Peyer's patch (tissue), 4 donors: ENCODE measurements around the gene LUC7L.

Experiments
- POLR2A ChIP-seq, 2 donors: fragments of 450-650 bp; IDR thresholded peaks; one replicate each; pipeline ENCODE4 v1.5.1; 2017; ENCODE audit warnings: antibody characterized with exemption in 2 of 2, mild to moderate bottlenecking in 2 of 2, moderate library complexity in 2 of 2
- TF ChIP-seq, protein P1 (sequence below), 6 experiments: fragments of 450-650 bp in 4 of 6; fragments of 200-600 bp in 2 of 6; sonication (generic) in 1 of 6; IDR thresholded peaks; one replicate each; pipeline ENCODE4 v1.5.1; 2017 to 2019; ENCODE audit warnings: antibody characterized with exemption in 6 of 6, mild to moderate bottlenecking in 3 of 6, moderate library complexity in 1 of 6

DNA sequence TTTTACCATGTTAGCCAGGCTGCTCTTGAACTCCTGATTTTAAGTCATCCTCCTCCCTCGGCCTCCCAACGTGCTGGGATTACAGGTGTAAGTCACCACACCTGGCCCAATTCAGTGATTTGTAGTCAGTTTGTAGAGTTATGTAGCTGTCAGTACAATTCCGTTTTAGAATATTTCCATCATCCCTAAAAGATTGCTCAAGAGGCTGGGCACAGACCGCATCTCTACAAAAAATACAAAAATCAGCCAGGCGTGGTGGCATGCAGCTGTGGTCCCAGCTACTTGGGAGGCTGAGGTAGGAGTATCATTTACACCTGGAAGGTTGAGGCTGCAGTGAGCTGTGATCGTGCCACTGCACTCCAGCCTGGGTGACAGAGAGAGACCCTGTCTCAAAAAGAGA lies 25.9 kb upstream of the LUC7L start:
- TF ChIP-seq POLR2A (IDR thresholded peaks at IDR 0.05), result no peak
- TF ChIP-seq, protein P1, sequence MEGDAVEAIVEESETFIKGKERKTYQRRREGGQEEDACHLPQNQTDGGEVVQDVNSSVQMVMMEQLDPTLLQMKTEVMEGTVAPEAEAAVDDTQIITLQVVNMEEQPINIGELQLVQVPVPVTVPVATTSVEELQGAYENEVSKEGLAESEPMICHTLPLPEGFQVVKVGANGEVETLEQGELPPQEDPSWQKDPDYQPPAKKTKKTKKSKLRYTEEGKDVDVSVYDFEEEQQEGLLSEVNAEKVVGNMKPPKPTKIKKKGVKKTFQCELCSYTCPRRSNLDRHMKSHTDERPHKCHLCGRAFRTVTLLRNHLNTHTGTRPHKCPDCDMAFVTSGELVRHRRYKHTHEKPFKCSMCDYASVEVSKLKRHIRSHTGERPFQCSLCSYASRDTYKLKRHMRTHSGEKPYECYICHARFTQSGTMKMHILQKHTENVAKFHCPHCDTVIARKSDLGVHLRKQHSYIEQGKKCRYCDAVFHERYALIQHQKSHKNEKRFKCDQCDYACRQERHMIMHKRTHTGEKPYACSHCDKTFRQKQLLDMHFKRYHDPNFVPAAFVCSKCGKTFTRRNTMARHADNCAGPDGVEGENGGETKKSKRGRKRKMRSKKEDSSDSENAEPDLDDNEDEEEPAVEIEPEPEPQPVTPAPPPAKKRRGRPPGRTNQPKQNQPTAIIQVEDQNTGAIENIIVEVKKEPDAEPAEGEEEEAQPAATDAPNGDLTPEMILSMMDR (IDR thresholded peaks at IDR 0.05), result no peak
